Breast epithelium (tissue), 4 donors: ENCODE results near the gene INSYN2B. TPM values are rescaled to one million over a fixed set of nuclear protein-coding genes. Genes with fewer than 3 reads are reported as not detected.

Source experiments
- DNase-seq, 2 donors: peaks; one replicate each; pipeline ENCODE4 v3.0.0-alpha.2; 2019; ENCODE audit warnings: low spot score in 2 of 2
- H3K27ac ChIP-seq, 2 donors: fragments of 200-600 bp; sonication (generic) in 1 of 2; one replicate each; pipeline ENCODE4 v1.5.1; 2016 to 2019; ENCODE audit warnings: mild to moderate bottlenecking in 1 of 2
- H3K27me3 ChIP-seq, 2 donors: fragments of 200-600 bp; sonication (generic) in 1 of 2; one replicate each; pipeline versions ENCODE4 v1.5.1 to v1.6.0; 2017 to 2019; ENCODE audit warnings: control low read depth in 1 of 2, mild to moderate bottlenecking in 1 of 2
- H3K36me3 ChIP-seq: fragments of 200-600 bp; one replicate; pipeline ENCODE4 v1.5.1; 2019
- H3K4me1 ChIP-seq, 2 donors: fragments of 200-600 bp; sonication (generic); one replicate each; pipeline ENCODE4 v1.5.1; 2016 to 2019; ENCODE audit warnings: control low read depth in 1 of 2
- H3K4me3 ChIP-seq, 3 donors: fragments of 200-600 bp; sonication (generic); 1 replicate in 2 of 3; 2 replicates in 1 of 3; pipeline ENCODE4 v1.5.1; 2016 to 2019; ENCODE audit warnings: mild to moderate bottlenecking in 3 of 3, moderate library complexity in 2 of 3
- H3K9me3 ChIP-seq, 2 donors: fragments of 200-600 bp; sonication (generic) in 1 of 2; one replicate each; pipeline ENCODE4 v1.5.1; 2016 to 2019; ENCODE audit warnings: control low read depth in 1 of 2
- CTCF ChIP-seq, 3 donors: fragments of 450-650 bp; IDR thresholded peaks; one replicate each; pipeline ENCODE4 v1.5.1; 2016 to 2017; ENCODE audit warnings: antibody characterized with exemption in 3 of 3, mild to moderate bottlenecking in 3 of 3, moderate library complexity in 3 of 3
- POLR2A ChIP-seq: fragments of 450-650 bp; IDR thresholded peaks from one replicate; pipeline ENCODE4 v1.6.1; 2016; ENCODE audit warnings: antibody characterized with exemption, mild to moderate bottlenecking, moderate library complexity
- POLR2AphosphoS5 ChIP-seq, 3 donors: sonication (generic); formaldehyde crosslinking; IDR thresholded peaks; one replicate each; pipeline ENCODE4 v1.6.1; 2017; ENCODE audit warnings: antibody characterized with exemption in 3 of 3
- intact Hi-C: fragments of 100-400 bp; cut with DNase I; formaldehyde crosslinking; loops from one replicate; pipeline ENCODE4 v1.15.1; 2023; ENCODE audit warnings: low total_unique reads
- total RNA-seq, 3 donors: library from RNA; depleted of rRNA; stranded (reverse); fragments of >200 nt; gene quantifications; one replicate each; pipeline ENCODE4 v1.1.0, GENCODE V29; 2016

INSYN2B gene
- total RNA-seq, 3 donors from 2014 or later = 1.3 to 9.1 TPM; not detected in 1

- intact Hi-C loops = no loop called here
- peaks cover 0 to 5% of the 10 kb centered on the region in 2 donors for H3K4me1 ChIP-seq
- H3K36me3 ChIP-seq = no peaks in the 10 kb centered on the region
- H3K9me3 ChIP-seq = no peaks in the 10 kb centered on the region
- peak in 1 of 2 donors; percentile 53 for DNase-seq
- TF ChIP-seq POLR2A = no peak
- H3K27me3 ChIP-seq = no peaks in the 10 kb centered on the region
- no peak overlapping the region for H3K4me3 ChIP-seq
- H3K27ac ChIP-seq = peak overlapping the region; percentile 55 to 94
Observed at GRCh38 chr5:169944115-169944514, 36.2 kb downstream of the INSYN2B start.

- Histone ChIP-seq H3K27ac (peak overlapping the region in 1 of 2 donors; percentile 68), H3K4me1 (peaks cover 0 to 5% of the 10 kb centered on the region in 2 donors), H3K27me3 (no peaks in the 10 kb centered on the region), H3K9me3 (no peaks in the 10 kb centered on the region), H3K36me3 (no peaks in the 10 kb centered on the region), H3K4me3 (no peak overlapping the region)
- no peak for DNase-seq
- TF ChIP-seq POLR2AphosphoS5 (IDR thresholded peaks at IDR 0.05) (no peak), POLR2A (no peak), CTCF (IDR thresholded peaks at IDR 0.05) (no peak)
- intact Hi-C loops = no loop called here
Observed at GRCh38 chr5:169943026-169943425, 37.3 kb downstream of the INSYN2B start.

GRCh38 chr5:169942181-169942580 is 38.1 kb downstream of the INSYN2B start:
- H3K27ac ChIP-seq = peak overlapping the region in 1 of 2 donors; percentile 68
- no peaks in the 10 kb centered on the region for H3K27me3 ChIP-seq
- intact Hi-C loops = no loop called here
- H3K36me3 ChIP-seq = no peaks in the 10 kb centered on the region
- DNase-seq = no peak
- H3K4me3 ChIP-seq = no peak overlapping the region
- H3K9me3 ChIP-seq = no peaks in the 10 kb centered on the region
- TF ChIP-seq POLR2AphosphoS5 (IDR thresholded peaks at IDR 0.05) = no peak
- TF ChIP-seq POLR2A = no peak
- no peak for TF ChIP-seq CTCF (IDR thresholded peaks at IDR 0.05)
- H3K4me1 ChIP-seq = peaks cover 0 to 5% of the 10 kb centered on the region in 2 donors

GRCh38 chr5:169941542-169941941 is 38.8 kb downstream of the INSYN2B start:
- Histone ChIP-seq H3K27ac (peak overlapping the region in 1 of 2 donors; percentile 68), H3K4me3 (no peak overlapping the region), H3K36me3 (no peaks in the 10 kb centered on the region), H3K4me1 (peaks cover 0 to 5% of the 10 kb centered on the region in 2 donors), H3K9me3 (no peaks in the 10 kb centered on the region), H3K27me3 (no peaks in the 10 kb centered on the region)
- intact Hi-C loops = no loop called here
- TF ChIP-seq POLR2A (no peak), POLR2AphosphoS5 (IDR thresholded peaks at IDR 0.05) (no peak), CTCF (IDR thresholded peaks at IDR 0.05) (no peak)
- no peak for DNase-seq

GRCh38 chr5:169939731-169940130 is 40.6 kb downstream of the INSYN2B start:
- no peak for TF ChIP-seq POLR2A
- no peak for TF ChIP-seq CTCF (IDR thresholded peaks at IDR 0.05)
- no peak for TF ChIP-seq POLR2AphosphoS5 (IDR thresholded peaks at IDR 0.05)
- intact Hi-C loops = loop anchor here (10.0 kb wide), 1 partner anchor 145 kb away; no protein-coding TSS in a partner anchor

GRCh38 chr5:169938439-169938838 is 41.9 kb downstream of the INSYN2B start:
- TF ChIP-seq POLR2AphosphoS5 (IDR thresholded peaks at IDR 0.05) (no peak), POLR2A (no peak), CTCF (IDR thresholded peaks at IDR 0.05) (no peak)
- H3K9me3 ChIP-seq = no peaks in the 10 kb centered on the region
- intact Hi-C loops = loop anchor here (10.0 kb wide), 1 partner anchor 144 kb away; no protein-coding TSS in a partner anchor

More at GRCh38 chr5:169939731-169940130, 40.6 kb downstream of the INSYN2B start:
- Histone ChIP-seq H3K27me3 (no peaks in the 10 kb centered on the region), H3K9me3 (no peaks in the 10 kb centered on the region), H3K4me1 (no peaks in the 10 kb centered on the region), H3K36me3 (no peaks in the 10 kb centered on the region), H3K27ac (no peak overlapping the region), H3K4me3 (no peak overlapping the region)
- no peak for DNase-seq

More at GRCh38 chr5:169938439-169938838, 41.9 kb downstream of the INSYN2B start:
- no peaks in the 10 kb centered on the region for H3K4me1 ChIP-seq
- H3K36me3 ChIP-seq = no peaks in the 10 kb centered on the region
- DNase-seq = no peak
- no peak overlapping the region for H3K4me3 ChIP-seq
- no peak overlapping the region for H3K27ac ChIP-seq
- H3K27me3 ChIP-seq = no peaks in the 10 kb centered on the region
